Right hindlimb (tissue), 1 donor: ENCODE data around the gene JARID2.

Experiments
- DNase-seq: peaks from one replicate; pipeline ENCODE4 v3.0.0-alpha.2; 2018

Gene JARID2

DNA sequence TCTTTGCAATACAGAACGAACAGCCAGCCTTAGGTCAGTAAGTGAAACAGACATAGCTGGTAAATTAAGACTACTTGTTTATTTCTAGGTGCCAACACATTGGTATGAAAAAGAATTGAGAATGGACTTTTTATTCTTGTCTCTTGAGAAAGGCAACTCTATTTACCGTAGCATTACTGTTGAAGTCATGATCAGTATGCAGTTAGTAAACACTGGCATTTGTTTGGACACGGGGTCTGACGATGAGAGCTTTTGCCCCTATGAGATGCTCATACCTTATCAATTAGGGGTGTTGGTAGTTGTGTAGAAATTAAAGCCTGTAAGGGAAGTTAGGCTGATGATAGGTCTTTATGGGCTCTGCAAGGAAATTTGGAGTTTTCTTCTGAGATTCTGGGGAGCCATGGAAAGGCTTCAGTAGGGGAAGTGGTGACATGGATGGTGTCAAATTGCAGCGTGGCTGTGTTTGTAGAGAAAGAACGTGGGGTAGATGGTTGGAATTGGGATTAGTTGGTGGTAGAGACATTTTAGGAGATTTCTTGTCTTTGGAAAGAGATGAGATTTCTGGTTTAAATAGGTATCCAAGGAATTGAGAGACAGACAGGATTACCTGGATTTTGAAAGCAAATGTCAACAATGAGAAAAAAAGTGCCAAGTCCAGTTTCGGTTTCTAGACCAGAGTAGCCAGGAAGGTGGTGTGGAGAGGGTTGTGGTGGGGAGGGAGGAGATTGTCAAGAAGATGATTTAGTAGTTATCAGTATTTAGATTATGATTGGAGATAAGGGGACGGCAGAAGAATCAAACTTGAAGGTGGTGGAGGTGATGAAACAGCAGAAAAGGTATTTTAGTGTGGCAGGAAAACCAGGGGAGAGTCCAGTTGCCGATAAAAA is 116.6 kb downstream of the JARID2 start:
- no peak for DNase-seq

DNA sequence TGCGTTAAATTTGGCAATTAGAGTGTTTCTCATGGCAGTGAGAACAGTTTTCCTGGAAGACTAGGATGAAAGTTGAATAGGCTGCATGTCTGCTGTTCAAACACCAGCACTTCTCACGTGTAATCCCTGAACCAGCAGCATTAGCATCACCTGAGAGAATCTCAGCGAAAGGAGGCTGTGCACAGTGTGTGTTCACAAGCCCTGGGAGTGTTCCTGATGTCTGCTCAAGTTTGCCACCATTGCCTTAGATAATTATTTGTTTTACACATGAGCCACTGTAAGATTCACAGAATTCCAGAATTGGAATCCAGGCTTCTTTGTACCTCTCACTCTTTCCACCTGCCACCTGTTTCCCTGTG is 117.3 kb downstream of the JARID2 start:
- DNase-seq: no peak

DNA sequence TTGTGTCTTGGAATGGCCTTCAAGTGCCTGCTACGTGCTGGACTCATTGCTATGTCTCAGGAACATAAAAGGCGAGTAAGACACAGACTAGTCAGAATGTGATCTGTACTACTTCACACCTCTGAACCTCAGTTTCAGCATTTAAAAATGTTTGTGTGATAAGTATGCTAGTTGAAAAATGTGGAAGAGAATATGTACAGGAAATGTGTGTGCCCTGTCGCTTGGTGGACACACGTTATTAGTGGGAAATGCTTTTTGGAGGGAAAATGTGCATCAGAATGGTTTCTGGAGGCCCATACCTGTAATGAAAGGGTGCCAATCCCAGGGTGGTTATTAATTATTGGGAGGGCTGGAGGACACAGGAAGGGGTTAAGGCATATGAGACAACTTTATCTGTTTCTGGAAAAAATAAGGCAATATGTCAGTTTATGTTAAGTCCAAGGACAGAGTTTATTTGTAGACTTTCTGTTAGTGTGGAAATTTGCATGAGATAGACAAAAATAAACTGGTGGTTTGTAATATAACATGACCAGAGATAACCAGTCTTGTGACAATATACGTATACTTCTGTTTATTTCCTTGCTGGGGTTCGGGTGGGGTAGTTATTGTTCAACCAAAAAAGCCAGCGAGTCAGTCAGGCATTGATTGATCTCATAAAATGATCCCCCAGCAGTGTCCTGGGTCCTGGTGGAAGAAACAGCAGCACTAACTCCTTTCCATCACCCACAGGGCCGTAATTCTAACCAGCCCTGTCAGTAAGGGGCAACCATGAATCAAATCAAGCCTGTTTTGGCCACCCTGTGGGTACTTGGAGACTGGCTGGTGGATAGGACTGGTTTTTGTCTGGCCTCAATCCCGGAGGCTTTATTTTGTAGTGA is 117.9 kb downstream of the JARID2 start:
- DNase-seq: no peak

DNA sequence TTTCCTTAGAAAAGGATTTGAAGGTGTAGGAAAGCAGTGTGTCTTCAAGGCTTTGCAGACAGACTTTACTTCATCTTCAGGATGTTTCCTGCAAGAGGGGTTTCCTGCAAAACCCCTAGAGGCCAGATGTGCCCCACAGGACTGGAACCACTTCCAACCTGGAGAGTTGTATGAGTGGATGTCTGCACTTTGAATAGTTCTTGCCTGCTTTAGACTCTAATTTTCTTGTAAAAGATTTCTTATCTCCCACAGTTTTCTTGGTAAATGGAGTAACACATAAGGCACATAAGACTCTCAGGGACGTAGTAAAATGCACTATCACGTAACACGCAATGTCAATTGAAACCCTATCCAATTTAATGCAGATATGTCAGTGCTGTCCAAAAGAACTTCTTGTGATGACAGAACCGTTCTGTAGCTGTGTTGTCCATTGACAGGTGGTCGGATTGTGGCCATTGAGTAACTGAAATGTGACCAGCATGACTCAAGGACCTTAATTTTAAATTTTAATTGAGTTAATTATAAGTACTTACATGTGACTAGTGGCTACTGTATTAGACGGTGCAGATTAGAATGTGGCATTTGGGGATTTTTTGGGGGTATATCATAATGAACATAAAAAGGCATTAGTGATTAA is 118.7 kb downstream of the JARID2 start:
- no peak for DNase-seq

DNA sequence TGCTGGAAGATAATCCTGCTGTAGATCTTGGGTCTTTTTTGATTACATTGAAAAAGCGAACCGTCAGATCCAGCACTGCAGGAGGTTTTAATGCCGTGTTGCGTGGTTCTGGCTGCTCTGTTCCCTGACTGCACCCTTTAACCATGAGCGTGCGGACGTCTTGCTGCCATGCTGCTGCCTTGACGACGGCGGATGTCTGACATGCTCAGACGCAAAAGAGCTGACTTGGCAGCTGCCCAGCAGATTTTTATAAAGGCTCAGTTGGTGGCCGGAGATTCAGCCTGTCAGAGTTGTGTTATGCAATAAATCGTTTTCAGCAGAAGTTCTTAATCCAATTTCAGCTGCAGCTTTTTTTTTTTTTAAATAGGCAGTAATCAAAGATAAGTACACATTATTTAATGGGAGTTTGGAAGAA is 119.4 kb downstream of the JARID2 start:
- DNase-seq: peak; percentile 67

DNA sequence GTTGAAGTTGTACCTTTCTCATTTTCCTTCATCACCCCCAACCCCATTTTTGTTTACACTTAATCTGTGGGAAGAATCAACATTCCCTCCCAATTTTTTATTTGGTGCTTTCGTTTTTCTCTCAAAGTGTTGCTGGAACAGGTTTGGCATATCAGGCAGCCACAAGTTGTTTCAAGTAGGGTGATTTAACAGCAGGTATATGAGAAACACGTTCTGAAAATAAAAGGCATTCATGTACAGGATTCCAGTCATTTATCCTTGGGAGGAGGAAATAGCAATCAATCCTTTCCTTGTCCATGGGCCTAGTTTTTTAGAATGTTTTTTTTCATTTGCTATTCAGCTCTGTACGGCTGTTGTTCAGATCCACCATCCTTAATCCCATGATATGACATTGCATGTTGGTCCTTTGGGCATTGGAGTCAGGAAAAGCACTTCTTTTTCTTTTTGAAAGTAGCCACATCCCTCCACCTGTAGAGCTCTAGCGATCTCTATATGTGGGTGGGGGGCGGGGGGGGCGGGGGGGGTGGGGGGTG is 120.2 kb downstream of the JARID2 start:
- no peak for DNase-seq

DNA sequence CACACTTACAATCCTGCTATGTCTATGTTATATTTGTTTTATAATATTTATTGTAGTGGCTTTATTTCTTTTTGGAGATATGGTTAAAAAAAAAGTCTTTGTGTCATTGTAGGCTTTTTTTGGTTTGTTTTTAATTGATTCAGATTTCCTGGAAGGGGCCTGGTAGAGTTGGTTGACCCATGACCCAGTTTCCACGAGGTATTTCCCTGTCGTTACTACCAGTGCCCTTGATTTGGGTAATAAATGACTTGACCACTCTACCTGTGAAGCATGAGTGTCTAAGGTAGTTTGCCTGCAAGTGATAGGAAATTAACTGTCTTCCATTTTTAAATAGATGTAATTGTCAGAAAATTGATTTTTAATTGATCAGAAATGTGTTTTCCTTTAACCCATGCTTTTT is 121.0 kb downstream of the JARID2 start:
- no peak for DNase-seq

DNA sequence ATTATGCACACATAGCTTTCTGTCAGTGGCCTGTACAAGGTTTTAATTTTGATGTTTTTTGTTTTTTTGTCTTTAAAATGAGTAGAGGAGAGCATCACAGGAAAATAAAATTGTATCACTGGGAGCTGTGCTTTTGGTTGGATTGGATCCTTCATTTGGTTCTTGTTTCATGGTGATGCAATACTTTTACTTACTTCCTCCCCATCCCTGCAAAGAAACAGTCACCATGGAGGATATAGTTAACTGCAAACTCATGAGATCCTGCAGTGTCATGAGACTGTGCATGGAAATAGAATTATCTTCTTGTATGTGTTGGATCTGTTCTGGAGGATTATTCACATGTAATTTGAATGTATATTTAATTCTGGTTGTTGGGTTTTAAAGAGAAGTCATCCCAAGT is 122.3 kb downstream of the JARID2 start:
- DNase-seq: no peak

DNA sequence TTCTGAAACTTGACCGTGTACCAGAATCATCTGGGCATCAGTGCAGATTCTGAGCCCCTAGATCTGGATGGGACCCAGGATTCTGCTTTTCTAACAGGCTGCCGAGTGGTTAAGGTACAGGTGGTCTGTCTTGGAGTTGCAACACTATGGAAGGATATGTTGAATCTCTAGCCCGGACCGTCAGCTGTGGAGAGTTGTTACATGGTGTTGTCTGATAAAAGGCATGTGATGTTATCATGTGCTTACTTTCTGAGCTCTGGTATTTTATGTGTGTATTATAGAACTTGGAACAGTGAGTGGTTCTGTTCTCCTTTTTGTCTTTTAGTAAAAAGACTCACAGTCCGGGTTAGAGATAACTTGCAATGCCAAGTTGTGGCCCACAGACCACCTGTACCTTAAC is 123.0 kb downstream of the JARID2 start:
- no peak for DNase-seq

DNA sequence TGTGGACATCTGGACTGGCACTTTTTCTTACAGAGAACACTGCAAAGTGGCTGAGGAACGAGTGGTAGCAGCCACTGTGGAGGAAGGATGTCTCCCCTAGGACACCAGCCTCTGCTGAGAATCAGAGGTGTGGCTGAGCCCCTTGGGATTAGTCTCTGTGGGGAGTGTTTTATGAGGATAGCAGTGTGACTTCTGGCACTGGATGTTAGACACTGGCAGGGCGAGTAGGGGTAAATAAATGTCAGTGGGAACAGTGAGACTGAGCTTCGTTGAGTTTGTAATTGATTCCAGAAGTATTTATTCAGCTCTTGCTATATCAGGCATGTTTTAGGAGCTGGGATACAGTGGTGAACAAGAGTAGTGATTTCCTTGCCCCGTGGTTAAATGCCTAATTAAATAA is 124.0 kb downstream of the JARID2 start:
- no peak for DNase-seq

DNA sequence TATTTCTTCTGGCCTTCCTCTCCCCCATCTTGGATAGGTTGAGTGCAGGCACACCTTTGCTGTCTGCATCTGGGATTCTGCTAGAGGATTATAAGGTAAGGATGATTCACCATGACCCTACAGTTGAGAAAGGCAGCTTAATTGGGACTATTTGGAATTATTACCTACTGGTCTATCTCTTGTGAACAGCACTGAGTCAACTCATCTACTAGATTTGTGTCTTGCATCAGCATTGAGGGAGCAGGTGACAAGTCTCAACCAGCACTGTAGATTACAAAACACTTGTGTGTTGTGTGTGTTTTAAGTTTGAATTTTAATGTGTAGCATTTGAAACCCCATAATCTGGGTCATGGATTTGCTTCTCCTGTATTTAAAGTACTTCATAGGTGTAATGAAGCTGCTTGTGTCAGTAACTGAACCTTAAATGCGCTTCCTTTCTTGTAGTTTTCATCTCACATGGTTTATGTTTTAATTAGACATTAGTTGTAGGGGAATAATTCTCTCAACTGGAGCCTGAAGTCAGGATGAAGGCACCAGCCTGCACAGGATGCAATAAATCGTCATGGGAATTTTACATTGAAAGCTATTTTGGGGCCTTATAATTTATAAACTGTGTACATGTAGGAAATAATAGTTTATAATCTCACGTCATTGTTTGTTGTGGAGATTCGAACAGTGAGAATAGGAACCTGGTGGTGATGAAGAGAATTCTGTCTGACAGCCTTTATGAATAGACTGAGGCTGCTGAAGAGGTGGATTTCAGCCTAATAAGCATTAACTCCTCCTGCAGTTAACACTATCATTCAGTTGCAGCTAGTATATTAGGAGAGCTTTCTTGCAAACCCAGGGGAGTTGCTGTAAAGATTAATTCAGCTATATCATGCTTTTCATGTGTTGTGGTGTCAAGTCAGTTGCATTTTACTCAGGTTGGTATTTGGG is 125.1 kb downstream of the JARID2 start:
- no peak for DNase-seq

DNA sequence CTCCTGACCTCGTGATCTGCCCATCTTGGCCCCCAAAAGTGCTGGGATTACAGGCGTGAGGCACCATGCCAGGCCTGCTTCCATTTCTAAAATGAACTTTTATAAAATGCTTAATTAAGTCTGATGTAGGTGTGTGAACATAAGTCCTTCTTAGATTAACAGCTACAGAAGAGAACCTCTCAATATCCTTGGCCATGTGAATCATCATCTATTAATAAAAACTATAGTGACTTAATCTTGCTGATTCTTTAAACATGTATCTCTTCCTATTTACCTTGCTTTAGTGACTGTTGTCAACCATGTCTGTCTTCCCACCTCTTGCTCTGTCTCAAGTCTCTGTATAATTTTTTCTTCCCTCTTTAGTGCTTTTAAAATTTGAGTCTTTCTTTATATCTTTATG is 127.1 kb downstream of the JARID2 start:
- DNase-seq: no peak

DNA sequence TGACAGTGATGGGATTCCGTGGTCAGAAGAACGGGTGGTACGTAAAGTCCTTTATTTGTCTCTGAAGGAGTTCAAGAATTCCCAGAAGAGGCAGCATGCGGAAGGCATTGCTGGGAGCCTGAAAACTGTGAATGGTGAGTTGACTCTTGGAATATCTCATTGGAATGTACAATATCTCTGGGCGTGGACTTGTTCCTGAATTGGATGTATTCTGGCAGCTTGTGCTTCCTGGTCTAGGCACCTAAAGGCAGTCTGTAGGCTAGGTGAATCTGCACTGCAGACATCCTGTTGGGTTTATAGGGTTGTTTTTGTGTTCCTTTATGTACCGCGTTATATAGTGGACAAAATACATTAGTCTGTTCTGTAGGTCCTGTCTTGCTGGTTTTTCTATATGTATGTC is 128.2 kb downstream of the JARID2 start:
- DNase-seq: no peak

DNA sequence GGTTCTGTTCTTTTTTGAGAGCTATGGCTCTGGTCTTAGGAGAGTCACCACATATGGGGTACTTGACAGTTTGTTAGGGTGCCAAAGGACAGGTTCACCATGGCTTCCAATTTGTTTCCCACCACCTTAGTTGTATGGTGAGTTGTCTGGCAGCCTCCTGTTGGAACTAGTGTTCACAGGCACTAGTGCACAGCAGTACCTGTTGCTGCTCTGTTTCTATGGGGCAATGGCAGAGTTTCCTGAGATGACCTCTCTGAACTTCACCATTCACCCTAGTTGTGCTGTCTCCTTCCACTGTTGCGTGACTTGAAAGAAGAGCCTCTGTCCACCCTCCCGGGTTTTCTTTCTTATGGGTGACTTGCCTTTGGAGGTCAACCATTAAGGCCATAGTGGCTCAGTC is 129.1 kb downstream of the JARID2 start:
- DNase-seq: no peak

DNA sequence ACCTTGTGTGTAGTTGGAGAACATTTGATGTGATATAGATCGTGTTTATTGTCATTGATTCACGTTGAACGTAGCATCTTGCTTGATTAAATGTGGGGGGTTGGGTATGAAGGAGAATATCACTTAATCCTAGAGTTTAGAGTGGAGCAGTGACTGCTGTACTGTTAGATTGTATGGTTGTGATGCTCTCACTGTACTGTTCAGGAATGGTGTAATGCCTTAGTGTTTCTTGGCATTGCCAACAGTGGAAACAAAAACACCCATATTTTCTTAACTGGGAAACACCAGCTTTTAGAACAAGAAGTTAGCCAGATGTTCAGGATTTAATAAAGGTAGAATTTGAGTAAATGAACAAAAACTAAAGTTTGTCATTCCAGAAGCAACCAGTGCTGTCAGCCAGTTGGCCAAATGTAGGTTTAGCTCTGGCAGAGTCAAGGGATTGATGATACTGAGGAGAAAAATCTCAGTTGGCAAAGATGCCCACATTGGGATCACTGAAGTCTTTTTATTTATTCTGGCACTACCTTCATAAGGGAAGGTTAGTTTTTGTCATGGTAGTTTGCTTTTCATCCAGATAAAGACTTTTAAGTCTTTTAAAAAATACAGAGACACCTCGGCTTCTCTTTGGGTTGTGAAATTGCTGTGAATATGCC is 129.9 kb downstream of the JARID2 start:
- no peak for DNase-seq

DNA sequence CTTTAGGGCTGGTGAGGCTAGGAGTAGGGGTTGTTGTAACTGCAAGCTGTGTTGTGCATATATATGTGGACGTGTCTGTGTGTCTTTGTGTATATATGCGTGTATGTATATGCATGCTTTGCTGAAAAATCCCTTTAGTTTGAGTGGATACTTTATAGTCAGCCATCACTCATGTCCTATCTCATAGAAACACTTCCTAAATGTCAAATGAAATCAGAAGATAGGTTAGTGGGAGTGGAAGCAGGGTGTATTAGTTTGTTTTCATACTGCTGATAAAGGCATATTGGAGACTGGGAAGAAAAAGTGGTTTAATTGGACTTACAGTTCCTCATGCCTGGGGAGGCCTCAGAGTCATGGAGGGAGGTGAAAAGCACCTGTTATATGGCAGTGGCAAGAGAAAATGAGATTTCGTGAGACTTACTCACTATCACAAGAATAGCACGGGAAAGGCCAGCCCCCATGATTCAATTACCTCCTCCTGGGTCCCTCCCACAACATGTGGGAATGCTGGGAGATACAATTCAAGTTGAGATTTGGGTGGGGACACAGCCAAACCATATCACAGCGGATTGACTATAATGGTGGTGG is 131.1 kb downstream of the JARID2 start:
- no peak for DNase-seq

DNA sequence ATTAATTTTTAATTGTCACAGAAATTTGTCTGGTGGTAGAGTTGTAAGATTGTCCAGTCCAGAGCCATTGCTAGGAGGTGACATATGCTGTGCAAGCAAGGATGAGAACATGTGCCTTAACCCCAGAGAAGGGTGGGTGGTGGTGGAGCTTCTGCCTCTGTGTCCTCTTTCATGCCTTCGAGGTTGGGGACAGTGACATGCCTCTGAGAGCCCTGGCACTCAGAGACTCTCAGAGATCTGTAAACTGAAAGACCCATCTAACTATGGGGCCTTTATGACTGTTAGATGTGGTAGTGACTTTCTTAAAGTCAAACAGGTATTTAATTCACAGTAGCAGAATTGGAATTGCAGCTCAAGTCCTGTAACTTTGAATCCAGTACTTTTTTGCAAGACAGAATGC is 132.4 kb downstream of the JARID2 start:
- DNase-seq: no peak

DNA sequence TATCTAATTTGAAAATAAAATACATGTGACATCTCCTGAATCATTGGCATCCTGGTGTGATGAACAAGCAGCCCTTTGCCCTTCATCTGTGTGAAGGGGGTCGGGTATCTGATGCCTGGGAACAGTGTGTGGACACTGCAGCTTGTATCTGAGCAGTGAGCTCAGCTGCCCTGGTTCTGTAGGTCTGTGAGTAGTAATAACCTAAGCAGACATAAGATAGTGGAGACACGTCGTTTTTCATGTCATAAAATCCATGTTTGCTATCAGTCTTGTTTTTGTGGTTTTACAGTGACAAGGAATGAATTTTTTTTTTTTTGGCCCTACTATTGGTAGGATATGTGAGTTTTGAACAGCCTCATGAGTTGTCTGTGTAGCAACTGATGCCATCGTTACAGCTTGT is 133.0 kb downstream of the JARID2 start:
- no peak for DNase-seq

DNA sequence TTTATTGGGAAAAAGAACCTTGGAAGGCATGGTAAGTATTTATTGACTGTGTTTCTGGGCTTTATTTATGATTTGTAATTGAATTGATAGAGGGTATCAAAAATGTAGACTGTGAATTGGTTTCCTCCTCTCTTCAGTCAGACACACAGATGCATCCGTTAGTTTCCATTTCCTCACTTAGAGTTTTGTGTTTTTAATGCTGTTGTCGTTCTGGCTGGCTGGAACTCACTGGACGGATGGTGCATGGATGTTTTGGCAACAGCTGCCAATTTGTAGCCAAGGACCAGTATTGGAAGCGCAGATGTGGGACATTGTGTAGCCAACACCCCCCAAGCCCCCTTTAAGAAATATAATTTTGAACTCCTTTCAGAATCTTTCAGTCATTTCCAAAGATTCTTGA is 134.5 kb downstream of the JARID2 start:
- no peak for DNase-seq

DNA sequence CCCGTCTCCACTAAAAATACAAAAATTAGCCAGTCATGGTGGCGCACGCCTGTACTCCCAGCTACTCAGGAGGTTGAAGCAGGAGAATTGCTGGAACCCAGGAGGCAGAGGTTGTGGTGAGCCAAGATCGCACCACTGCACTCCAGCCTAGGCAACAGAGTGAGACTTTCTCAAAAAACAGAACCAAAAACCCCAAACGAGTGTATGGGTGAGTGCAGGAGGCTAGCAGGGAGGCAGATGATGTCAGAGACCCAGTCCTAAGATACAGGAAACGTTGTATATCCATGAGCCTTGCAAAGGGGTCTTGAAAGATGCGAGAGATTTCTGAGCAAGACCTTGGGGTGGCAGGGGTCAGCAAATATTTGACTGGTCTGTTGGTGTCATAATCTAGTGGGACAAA is 136.2 kb downstream of the JARID2 start:
- no peak for DNase-seq

DNA sequence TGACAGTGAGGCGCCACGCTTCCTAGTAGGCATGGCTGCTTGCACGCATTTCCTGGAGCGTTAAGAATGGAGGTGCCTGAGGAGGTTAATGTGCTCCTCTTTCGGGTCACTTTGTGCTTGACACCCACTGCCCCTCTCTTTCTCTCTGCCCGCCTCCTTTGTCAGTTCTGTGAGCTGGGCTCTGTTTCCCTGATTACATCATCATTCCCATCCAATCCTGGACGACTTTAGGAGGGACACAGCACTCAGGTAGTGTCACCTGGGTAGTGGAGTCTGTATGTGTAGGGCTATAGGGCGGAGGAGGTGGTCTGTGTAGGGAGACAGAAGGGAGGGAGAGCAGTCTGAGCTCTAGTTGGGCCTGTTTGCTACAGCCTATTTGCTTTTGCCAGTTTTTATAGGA is 136.8 kb downstream of the JARID2 start:
- DNase-seq: no peak
